HG03025 (cell line): ENCODE data around the gene TOB2.

Experiments
- ATAC-seq: cut with Tn5 transposase; IDR thresholded peaks from one replicate; pipeline ENCODE4 v1.9.1; 2021; ENCODE audit warnings: mild to moderate bottlenecking, moderate library complexity; ENCODE audit not compliant: unreplicated experiment, low FRiP score

The TOB2 gene, protein sequence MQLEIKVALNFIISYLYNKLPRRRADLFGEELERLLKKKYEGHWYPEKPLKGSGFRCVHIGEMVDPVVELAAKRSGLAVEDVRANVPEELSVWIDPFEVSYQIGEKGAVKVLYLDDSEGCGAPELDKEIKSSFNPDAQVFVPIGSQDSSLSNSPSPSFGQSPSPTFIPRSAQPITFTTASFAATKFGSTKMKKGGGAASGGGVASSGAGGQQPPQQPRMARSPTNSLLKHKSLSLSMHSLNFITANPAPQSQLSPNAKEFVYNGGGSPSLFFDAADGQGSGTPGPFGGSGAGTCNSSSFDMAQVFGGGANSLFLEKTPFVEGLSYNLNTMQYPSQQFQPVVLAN

DNA sequence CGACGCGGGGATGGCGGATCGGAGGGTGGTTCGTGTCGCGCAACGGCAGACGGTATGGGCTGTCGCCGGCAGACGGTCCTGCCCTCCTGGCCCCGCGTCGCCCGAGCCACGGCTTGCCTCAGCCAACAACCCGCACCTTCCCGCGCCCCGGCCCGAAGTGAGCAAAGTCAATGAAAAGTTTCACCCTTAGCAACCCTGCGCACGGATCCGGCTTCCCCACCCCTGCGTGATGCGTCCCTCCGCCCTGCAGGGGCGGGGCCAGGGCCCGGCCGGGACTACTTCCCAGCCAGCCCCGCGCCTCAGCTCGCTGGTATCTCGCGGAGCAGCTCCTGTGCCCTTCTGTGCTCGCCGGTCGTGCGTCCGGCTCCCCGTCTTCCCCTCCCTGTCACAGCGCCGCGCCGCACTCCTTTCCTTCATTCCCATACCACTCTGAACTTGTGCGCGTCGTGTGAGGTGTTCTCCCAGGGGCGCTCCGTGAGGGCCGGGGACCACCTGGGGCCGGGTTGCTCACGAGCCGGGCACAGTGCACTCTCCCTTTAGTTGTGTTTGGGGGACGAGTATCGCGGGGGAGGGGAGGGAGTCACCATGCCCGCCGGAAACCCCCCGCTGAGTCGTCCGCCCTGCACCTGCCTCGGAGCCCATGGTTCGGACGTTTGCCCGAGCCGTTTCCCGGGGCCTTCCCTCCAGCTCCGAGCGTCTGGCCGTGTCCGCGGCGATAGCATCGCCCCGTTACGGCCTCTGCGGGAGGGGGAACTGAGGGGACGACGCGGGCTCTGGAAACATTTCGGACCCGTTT lies at the start of gene TOB2:
TSS of gene TOB2 (minus strand) at position 163 of the 796 bp plus-strand sequence. CDS start 9,456 bp downstream, outside the sequence.
- ATAC-seq, result no peak

- no peak for ATAC-seq
Observed at GRCh38 chr22:41491374-41492100, 44.9 kb upstream of the TOB2 start.

- ATAC-seq, result no peak
Observed at GRCh38 chr22:41488596-41489385, 42.2 kb upstream of the TOB2 start.

- ATAC-seq, result no peak
Observed at GRCh38 chr22:41488076-41488475, 41.5 kb upstream of the TOB2 start.

DNA sequence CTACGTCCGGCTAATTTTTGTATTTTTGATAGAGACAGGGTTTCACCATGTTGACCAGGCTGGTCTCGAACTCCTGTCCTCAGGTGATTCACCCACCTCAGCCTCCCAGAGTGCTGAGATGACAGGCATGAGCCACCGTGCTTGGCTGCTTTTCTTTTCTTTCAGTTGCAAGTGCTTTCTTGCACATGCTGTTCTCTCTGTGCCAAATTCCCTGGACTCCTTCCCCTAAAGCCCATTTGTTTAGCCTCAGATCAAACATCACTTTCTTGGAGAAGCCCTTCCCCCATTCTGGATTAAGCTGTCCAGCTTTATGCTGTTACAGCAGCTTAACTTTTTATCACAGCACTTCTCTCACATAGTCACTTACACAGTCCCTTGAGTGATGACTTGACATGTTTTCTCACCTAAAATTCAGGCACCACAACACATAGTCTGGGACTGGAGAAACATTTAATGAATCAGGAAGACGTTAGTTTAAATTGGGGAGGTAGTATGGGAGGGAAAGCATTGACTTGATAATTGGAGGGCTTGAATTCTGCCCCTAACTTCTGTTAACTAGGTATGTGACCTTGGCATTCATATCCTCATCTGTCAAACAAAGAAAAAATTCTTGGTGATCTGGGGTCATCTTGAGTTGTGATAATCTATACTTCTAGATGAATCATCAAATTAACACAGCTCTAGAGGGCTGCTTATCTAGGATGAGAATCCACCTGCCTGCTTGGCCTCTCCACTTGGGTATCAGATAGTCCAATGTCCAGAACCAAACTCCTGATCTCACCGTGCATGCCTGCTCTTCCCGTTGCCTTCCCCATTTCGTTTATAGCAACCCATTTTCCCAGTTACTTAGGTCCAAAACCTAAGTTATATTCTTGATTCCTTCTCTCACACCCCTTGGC lies 40.7 kb upstream of the TOB2 start:
- no peak for ATAC-seq

DNA sequence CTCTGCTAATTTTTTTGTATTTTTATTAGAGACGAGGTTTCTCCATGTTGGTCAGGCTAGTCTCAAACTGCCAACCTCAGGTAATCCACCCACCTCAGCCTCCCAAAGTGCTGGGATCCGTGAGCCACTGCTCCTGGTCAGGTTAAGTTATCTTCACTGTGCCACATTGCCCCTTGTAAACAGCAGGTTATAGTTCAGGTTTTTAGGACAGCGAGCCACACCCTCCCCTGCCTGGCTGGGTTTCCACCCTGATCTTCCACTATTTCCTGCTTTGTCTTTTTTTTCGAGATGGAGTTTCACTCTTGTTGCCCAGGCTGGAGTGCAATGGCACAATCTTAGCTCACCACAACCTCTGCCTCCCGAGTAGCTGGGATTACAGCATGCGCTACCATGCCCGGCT lies 38.4 kb upstream of the TOB2 start:
- ATAC-seq, result no peak

GRCh38 chr22:41482319-41482935 lies 35.8 kb upstream of the TOB2 start:
- no peak for ATAC-seq

GRCh38 chr22:41481925-41482318 lies 35.3 kb upstream of the TOB2 start:
- no peak for ATAC-seq

GRCh38 chr22:41481131-41481830 lies 34.7 kb upstream of the TOB2 start:
- ATAC-seq, result no peak

GRCh38 chr22:41480397-41480735 lies 33.8 kb upstream of the TOB2 start:
- no peak for ATAC-seq

DNA sequence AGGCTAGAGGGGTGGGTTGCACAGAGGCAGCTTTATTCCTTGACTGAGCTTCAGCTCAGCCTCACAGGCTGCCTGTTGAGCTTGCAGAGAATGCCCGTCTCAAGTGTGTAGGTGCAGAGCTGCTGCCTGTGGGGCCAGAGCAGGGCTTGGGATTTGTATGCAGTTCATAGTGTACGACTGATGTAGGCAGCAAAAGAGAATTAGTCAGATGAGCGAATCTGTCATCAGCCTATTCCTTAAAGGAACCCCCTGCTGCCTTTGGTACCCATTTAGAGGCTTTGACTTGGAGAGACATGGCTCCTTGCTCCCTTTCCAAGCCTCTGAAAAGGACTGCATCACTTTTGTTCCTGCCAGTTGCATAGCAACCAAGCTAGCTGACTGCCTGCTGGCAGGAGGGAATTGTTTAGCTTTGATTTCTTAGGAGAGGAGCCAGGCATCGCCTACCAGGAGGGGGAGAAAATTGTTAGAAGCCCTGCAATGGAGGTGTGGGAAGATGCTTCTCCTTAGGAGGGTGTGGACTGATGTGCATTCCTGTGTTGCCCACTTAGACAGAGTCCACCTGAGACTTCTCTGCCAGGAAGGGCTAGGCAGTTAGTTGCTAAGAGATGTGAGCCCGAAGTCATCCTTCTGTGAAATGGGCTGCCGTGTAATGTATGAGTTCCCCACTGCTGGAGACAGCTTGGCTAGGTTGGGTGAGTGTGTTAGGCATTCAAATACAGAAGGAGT lies 33.2 kb upstream of the TOB2 start:
- ATAC-seq, result no peak

GRCh38 chr22:41478891-41479521 lies 32.4 kb upstream of the TOB2 start:
- no peak for ATAC-seq

- no peak for ATAC-seq
Observed at GRCh38 chr22:41478473-41478872, 31.9 kb upstream of the TOB2 start.

- no peak for ATAC-seq
Observed at GRCh38 chr22:41474872-41475451, 28.4 kb upstream of the TOB2 start.

DNA sequence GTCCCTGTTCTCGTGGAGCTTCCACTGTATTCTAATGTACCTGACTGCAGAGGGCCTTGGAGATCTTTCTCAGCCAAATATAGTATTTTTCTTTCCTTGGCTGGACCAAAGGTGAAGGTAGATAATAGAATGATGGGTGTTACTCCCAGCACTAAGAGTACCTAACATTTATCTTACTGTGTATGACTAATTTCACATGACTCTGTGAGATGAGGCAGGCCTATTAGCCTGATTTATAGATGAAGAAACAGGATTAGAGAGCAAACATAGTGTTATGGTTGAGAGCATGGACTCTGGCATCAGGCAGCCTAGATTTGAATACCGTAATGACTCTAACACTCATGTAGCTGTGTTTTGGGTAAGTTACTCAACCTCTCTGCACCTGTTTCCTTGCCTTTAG lies 25.0 kb upstream of the TOB2 start:
- no peak for ATAC-seq

- no peak for ATAC-seq
Observed at GRCh38 chr22:41470886-41471285, 24.3 kb upstream of the TOB2 start.

GRCh38 chr22:41469218-41469851 lies 22.7 kb upstream of the TOB2 start:
- peak; percentile 16 for ATAC-seq
